ENCODE results near the gene SEMA3B. TPM values are rescaled to one million over a fixed set of nuclear protein-coding genes. Genes with fewer than 3 reads are reported as not detected.

Gene SEMA3B
- total and polyA plus RNA-seq, 2 of the 4 experiments (the other 2 are of a cell fraction): 4.3 to 29.3 TPM

DNA sequence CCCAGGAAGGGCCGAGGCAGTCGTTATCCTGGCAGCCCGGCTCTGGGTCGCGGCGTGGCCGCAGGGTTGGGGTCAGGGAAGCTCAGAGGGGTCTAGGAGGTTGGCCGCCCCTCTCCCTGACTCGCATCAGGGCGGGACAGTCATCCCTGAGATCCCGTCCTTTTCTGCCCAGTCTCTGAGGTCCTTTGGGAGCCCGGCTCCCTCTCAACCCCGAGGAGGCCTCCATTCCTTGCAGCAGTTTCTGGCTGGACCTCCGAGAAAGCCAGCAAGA, 53.1 kb downstream of the SEMA3B start:
- Histone ChIP-seq H3K14ac (replicated peaks; ENCODE audit: low read depth, low read length) (no peak overlapping the region), H3K4me2 (ENCODE audit: low read depth, low read length) (peak overlapping the region; percentile 67), H2AK9ac (replicated peaks; ENCODE audit: low read depth, low read length, poor library complexity) (peak overlapping the region; percentile 93), H2BK120ac (ENCODE audit: low read depth, low read length) (no peak overlapping the region), H4K8ac (ENCODE audit: low read depth in 2 of 2, low read length in 2 of 2) (peak overlapping the region; percentile 87 to 96; a peak in 2 of 4 replicates), H3K18ac (ENCODE audit: low read depth, low read length) (no peak overlapping the region), H3K4me1 (ENCODE audit: control insufficient read depth, insufficient read depth, low read length) (peaks cover 25% of the 10 kb centered on the region), H4K91ac (ENCODE audit: insufficient read depth, low read depth, low read length) (peak overlapping the region; percentile 58; the same call in 1 of the 2 replicates), H3K9me1 (ENCODE audit: insufficient read depth, low read length) (peaks cover 12% of the 10 kb centered on the region), H3K79me1 (ENCODE audit: low read depth in 1 of 2, low read length in 2 of 2) (peaks cover 31 to 57% of the 10 kb centered on the region in 2 experiments), H3K9me3 (ENCODE audit: control insufficient read depth, insufficient read depth, low read length) (no peaks in the 10 kb centered on the region), H2BK15ac (ENCODE audit: low read depth, low read length) (no peak overlapping the region), H2BK5ac (ENCODE audit: low read depth, low read length, poor library complexity, severe bottlenecking) (peak overlapping the region; percentile 53), H3K4me3 (ENCODE audit: insufficient read depth, low read depth, low read length) (peak overlapping the region; percentile 58), H3K36me3 (ENCODE audit: control insufficient read depth, insufficient read depth, low read length) (peaks cover 31% of the 10 kb centered on the region), H2AK5ac (ENCODE audit: low read depth, low read length) (peak overlapping the region; percentile 87; the same call in 1 of the 2 replicates), H3K23ac (ENCODE audit: low read depth, low read length) (peak overlapping the region; percentile 35; the same call in 1 of the 2 replicates), H3K4ac (ENCODE audit: low read depth, low read length) (peak overlapping the region; percentile 66), H3K56ac (ENCODE audit: extremely low read depth, insufficient read depth, low read length) (no peak overlapping the region), H2BK20ac (ENCODE audit: low read depth, low read length) (no peak overlapping the region), H2AFZ (replicated peaks; ENCODE audit: low read length, poor library complexity) (peak overlapping the region; percentile 95), H4K20me1 (ENCODE audit: insufficient read depth, low read length) (peaks cover 8% of the 10 kb centered on the region; the same call in 1 of the 2 replicates), H3K27ac (ENCODE audit: insufficient read depth, low read length) (peak overlapping the region; percentile 98), H3K27me3 (ENCODE audit: control insufficient read depth, insufficient read depth, low read length) (no peaks in the 10 kb centered on the region), H3K9ac (ENCODE audit: low read depth, low read length) (peak overlapping the region; percentile 16), H4K5ac (ENCODE audit: low read depth, low read length) (peak overlapping the region; percentile 95)
- intact Hi-C loops (cut with micrococcal nuclease) (loop anchor here (5.0 kb wide), 1 partner anchor 60 kb away; no protein-coding TSS in a partner anchor), dilution Hi-C loops (cut with HindIII; ENCODE audit: low sequenced_read_pairs, unreplicated experiment) (no loop called here), in situ Hi-C loops (cut with MboI; ENCODE audit: low sequenced_read_pairs) (no loop called here)
- ChIA-PET CTCF (no interaction called here), POLR2A (ENCODE audit: unreplicated experiment) (no interaction called here)
- TF ChIP-seq NFE2L2 (IDR thresholded peaks at IDR 0.05; ENCODE audit: low read depth, low read length) (no peak), ELK1 (IDR thresholded peaks at IDR 0.05; ENCODE audit: borderline replicate concordance, low read depth, low read length) (no peak), FOS (IDR thresholded peaks at IDR 0.05; ENCODE audit: low read depth, low read length) (no peak), CHD1 (IDR thresholded peaks at IDR 0.05; ENCODE audit: low read depth, low read length) (no peak), RFX5 (IDR thresholded peaks at IDR 0.05; ENCODE audit: low read depth, low read length) (no peak), POLR2A (IDR thresholded peaks at IDR 0.05; ENCODE audit: low read depth, low read length) (no peak), MXI1 (IDR thresholded peaks at IDR 0.05; ENCODE audit: borderline replicate concordance, low read depth, low read length) (no peak), RCOR1 (IDR thresholded peaks at IDR 0.05; ENCODE audit: insufficient replicate concordance, low read length) (no peak), RAD21 (IDR thresholded peaks at IDR 0.05; ENCODE audit: low read length) (no peak), CEBPB (IDR thresholded peaks at IDR 0.05; ENCODE audit: low read depth, low read length) (no peak)
- TF ChIP-seq, protein P1, sequence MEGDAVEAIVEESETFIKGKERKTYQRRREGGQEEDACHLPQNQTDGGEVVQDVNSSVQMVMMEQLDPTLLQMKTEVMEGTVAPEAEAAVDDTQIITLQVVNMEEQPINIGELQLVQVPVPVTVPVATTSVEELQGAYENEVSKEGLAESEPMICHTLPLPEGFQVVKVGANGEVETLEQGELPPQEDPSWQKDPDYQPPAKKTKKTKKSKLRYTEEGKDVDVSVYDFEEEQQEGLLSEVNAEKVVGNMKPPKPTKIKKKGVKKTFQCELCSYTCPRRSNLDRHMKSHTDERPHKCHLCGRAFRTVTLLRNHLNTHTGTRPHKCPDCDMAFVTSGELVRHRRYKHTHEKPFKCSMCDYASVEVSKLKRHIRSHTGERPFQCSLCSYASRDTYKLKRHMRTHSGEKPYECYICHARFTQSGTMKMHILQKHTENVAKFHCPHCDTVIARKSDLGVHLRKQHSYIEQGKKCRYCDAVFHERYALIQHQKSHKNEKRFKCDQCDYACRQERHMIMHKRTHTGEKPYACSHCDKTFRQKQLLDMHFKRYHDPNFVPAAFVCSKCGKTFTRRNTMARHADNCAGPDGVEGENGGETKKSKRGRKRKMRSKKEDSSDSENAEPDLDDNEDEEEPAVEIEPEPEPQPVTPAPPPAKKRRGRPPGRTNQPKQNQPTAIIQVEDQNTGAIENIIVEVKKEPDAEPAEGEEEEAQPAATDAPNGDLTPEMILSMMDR (conservative IDR thresholded peaks at IDR 0.05; ENCODE audit: low read depth, low read length): no peak
- TF ChIP-seq, protein P2, sequence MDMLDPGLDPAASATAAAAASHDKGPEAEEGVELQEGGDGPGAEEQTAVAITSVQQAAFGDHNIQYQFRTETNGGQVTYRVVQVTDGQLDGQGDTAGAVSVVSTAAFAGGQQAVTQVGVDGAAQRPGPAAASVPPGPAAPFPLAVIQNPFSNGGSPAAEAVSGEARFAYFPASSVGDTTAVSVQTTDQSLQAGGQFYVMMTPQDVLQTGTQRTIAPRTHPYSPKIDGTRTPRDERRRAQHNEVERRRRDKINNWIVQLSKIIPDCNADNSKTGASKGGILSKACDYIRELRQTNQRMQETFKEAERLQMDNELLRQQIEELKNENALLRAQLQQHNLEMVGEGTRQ (IDR thresholded peaks at IDR 0.05; ENCODE audit: low read depth, low read length): no peak
- DNase-seq (no peak), ATAC-seq (ENCODE audit: low read depth) (no peak)
- 31% methylated on average over 4 of the region's 14 CpGs; no CpG with 5 or more reads in 1 of the 2 experiments for WGBS, 2 experiments (ENCODE audit: extremely low coverage in 2 of 2, insufficient read length in 1 of 2)
- BruUV-seq (replicated peaks): no TSS peak
